Stimulated activated CD8-positive, alpha-beta memory T cell treated with anti-CD3 and anti-CD28 coated beads, Interleukin-4, amount 100 ng/mL, for 24 hours (primary cell): ENCODE results near the gene CCDC187.

Experiments used
- DNase-seq: peaks from one replicate; pipeline ENCODE4 v3.0.0-alpha.2; 2020; ENCODE audit warnings: low read depth

Gene CCDC187

DNA sequence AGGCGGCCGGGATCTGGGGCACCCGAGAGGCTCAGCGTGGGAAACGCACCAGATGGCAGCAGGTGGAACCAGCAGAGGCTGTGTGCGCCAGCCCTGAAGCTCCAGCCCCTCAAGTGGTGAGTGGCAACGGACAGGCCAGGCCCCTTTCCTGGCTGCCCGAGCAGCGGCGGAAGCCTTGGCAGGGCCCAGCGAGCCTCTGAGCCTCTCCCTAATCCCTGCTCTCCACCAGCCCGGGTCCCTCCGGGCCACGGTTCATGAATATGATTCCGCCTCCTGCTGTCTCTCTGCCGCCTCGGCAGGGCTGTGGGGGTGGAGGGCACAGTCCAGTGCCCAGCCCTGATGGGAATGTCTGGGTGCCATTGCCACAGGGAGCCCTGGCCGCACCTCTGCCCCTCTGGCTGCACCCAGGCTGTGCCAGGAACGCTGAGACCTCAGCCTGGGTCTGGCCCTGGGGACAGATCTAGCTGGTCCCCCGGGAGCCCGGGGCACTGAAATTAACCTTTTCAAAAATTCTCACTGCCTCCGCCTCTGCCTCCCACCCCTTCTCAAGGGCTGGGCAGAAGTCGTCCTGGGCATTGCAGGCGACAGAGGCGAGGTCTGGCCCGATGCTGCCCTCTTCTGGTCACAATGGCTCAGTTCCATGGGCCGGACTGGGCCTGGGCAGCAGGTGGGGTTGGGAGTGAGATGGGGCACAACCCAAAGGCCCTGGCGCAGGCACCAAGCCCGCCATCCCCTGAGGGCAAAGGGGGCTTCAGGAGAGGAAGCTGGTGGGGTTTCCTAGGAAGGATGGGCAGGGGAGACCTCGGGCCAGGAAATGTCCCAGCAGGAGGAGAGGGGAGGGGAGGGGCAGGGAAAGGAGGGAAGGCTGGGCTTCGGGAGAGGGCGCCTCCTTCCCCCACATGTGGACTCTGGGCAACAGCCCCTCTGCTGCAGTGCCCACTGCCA, 20.3 kb downstream of the CCDC187 start:
- DNase-seq, result peak; percentile 58

- no peak for DNase-seq
Observed at GRCh38 chr9:136282272-136282861, 21.5 kb downstream of the CCDC187 start.

DNA sequence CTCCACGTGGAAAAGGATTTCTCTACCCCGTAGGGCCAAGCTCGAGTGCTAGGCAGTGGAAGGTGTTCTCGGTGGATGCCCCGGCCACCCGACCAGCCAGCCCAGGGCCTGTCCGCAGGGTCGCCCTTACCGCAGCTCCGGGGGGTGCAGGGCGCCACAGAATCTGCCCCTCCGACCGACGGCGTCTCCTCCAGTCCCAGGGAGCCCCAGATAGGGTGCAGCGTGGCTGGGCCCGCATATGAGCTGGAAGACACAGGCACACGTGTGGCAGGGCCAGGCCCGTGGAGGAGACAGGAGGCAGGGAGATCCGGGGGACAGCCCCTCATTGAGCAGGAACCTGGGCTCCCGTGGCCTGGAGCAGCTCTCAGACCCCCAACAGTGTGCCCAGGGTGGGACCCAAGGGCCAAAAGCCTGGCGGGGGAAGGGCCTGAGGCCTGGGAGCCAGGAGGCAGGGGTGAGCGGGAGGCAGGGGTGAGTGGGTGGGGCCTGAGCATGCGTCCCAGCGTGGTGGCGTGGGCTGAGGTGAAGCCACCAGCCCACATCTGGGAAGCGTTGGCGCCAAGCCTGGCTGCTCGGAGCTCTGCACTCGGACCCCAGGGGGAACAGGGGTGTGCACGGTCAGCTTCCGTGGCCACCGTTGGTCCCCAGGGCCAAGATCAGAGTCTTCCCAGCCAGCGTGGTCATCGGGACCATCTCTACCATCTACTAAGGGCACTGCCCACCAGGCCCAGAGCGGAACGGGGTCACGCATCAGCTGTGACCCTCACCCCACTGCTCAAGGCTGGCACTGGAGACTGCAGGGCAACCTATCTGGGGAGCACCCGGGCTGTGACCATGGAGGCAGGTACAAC, 22.2 kb downstream of the CCDC187 start:
- DNase-seq, result no peak

DNA sequence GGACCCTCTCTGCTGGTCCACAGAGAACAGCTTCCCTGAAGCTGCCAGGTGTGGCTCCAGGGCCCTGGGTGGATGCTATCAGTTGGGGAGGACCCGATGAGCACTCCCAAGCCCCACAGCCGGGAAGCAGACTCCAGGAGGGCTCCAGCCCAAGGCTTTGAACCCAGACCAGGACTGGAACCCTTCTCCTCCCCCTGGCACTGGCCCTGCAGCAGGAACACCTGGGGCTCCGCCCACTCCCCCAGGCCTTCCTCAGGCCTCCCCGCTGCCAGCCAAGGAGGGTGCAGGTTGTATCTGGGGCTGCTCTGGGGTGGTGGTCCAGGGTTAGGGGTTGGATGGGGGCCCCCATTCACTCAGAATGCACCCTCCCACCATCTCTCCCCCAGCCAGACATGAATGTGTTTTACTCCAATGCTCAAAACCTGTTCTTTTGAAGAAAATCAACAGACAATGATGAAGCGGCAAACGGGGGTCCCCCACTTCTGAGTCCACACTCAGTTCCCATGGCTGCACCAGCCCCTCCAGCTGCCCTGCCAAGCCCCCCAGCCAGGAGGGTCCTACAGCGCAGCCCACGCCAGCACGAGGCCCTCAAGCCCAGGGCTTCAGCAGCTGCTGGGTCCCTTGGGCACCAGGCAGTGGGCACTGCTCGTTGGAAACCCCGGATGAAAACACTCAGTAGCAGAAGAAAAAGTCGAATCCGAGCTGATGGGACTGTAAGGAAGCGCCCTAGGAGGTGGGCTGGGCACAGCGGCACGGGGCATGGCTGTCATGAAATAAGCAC, 23.2 kb downstream of the CCDC187 start:
- no peak for DNase-seq

DNA sequence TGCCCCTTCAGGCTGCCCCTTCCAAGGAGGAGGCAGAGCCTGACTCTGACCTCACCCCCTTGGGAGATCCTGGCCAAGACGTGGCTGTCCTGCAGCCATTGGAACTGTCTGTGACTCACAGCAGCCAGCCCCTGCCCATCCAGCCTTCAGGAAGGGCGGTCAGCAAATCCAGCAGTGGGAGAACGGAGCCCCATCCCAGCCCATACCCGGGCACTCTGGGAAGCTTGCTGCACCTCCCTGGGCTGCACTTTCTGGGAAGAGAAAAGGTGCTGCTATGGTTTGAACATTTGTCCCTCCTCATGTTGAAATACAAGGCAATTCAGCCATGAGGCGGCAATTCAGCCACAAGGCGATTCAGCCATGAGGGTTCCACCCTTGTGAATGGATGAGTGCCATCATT, 24.4 kb downstream of the CCDC187 start:
- no peak for DNase-seq

GRCh38 chr9:136278894-136279293, 25.0 kb downstream of the CCDC187 start:
- DNase-seq, result no peak

GRCh38 chr9:136278221-136278620, 25.7 kb downstream of the CCDC187 start:
- DNase-seq, result no peak

- DNase-seq, result no peak
Observed at GRCh38 chr9:136277746-136278145, 26.1 kb downstream of the CCDC187 start.

DNA sequence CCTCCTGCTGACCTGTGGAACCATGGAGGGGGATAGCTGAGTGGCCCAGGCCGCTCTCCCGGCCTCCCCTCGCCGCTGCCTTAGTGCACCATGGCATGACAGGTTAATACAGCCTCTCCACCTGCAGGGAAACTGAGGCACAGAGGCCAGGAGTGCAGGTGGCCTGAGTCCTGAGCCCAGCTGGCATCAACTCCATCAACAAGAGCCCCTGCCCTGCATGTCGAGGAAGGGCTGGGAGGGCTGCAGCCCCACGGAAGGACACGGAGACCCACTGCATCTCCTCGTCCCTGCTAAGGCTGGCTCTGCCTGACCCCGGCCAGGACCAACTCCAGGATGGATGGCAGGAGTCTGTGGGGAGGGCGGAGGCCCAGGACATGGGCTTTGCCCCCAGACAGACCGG, 27.2 kb downstream of the CCDC187 start:
- no peak for DNase-seq

DNA sequence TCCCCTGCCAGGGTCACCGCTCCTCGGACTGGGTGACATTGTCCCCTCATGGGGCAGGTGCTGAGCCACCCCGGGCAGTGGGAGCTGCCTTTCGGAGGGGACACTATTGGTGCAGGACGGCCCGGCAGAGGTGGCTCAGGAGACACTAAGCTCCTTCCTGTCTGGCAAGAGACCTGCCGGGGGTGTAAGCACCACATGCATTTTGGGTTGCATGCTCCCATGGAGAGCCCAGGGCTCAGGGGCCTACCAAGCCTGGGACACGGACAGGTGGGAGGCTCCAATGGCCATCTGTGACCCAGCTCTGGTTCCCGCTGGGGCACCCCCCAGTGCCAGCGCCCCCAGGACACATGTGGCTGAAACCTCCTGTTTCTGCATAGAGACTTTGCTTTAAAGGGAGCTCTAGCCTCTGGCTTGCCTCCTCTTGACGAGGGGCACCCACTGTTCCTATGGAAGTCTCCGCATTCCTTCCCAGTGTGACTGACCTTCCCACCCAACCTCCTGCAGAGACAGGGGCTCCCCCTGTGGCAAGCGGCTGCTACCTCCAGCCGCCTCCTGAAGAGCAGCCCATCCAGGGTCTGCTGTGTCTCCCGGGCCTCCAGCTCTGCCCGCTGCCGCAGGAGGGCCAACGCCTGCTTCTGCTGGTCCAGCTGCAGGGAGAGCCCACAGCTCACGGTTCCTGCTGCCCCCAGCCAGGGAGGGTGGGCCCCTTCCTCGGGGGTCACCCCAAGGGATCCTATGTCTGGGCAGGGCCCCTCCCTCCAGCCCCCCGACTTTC, 28.1 kb downstream of the CCDC187 start:
- DNase-seq, result no peak

GRCh38 chr9:136274786-136275654, 28.9 kb downstream of the CCDC187 start:
- no peak for DNase-seq

GRCh38 chr9:136273921-136274785, 29.7 kb downstream of the CCDC187 start:
- no peak for DNase-seq

DNA sequence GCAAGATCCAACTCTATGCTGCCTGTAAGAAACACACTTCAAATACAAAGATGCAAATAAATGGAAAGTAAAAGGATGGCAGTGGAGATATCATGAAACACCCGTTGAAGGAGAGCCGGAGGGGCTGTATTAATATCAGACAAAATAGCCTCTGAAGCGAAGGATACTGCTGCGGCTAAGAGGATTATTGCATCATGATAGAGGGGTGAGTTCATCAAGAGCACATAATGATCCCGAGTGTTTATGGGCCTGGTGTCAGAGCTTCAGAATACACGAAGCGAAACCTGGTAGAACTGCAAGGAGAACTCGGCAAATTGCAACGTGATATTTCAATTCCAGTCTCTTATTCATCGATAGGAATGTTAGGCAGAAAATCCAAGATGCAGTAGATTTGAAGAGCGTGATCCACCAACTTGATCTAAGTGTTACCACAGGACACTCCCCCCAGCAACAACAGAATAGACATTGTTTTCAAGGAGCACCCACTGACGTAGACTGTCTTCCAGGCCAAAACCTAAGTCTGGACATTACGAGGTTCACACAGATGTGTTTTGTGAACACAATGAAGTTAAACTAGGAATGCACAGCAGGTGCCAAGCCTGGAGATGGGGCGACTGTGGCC, 30.5 kb downstream of the CCDC187 start:
- no peak for DNase-seq

GRCh38 chr9:136270173-136270705, 33.7 kb downstream of the CCDC187 start:
- DNase-seq, result no peak

DNA sequence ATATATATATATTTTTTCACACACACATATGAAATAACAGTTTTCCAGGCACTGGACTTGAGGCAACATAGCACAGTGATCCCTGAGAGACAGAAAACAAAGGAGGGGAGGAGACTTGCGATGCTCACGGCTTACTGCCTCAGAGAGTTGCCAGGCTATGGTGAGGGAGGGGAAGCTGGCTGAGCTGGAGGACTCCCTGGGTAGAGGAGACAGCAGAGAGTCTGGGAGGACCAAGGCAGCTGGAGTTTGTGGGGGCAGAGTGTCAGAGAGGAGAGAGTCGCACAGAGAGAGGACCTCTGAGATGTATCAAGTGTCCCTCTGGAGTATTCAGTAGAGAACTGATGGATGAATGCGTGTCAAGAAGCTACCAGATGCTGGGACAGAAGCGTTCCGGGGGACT, 35.2 kb downstream of the CCDC187 start:
- DNase-seq, result no peak

DNA sequence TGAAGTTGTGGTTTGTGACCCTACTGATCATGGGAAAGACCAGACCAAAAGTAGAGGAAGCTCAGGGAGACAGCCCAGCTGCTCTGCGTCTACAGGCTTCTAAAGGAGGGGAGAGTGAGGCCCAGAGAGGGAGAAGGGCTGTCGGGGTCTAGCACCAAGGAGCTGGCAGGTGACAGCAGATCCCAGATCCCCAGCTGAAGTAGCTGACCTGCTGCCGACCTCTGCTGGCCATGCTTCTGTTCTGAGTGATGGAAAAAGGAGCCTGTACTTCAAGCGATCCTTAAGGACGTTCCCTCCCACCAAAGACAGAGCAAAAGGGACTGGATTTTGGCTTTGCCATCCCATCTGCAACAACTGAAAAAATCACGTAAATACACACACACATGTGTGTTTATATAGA, 35.6 kb downstream of the CCDC187 start:
- no peak for DNase-seq

DNA sequence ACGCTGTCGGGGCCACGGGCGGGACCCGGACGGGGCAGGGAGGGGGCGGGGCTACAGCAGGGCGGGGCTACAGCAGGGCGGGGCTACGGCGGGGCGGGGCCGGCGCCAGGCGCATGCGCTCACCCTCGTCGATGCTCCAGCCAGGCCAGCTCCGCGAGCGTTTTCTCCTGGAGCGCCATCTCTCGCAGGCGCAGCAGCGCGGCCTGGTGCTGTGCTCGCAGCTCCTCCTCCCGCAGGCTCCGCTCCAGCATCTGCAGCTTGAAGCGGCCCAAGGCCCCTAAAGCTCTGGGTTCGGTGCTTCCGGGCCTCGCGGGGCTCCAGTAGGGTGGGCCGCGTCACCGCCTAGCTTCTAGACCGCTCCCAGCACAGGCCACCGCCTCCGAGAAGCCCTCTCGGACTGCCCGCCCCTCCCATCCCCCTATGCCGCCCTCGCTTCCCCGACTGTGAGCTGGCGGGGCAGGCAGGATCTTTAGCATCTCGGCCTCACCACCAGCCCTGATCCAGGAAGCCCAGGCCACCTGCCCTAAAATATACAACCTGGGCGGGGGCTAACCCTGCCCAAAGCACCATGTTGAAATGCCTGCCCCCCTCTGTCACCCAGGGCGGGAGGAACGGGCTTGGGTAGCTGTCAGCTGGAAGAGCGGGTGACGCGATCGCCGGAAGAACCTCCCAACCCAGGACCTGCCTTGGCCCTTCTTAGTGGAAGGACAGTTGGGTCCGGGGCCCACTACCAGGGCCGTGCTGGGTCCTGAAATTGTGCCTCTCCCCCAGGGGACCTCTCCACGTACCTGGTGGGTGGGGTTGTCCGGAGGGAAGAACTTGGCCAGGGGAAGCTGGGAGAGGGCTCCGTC, 36.4 kb downstream of the CCDC187 start:
- DNase-seq, result peak; percentile 69
